GM21360 (cell line): ENCODE results near the gene SPATS2.

Experiments
- ATAC-seq: cut with Tn5 transposase; IDR thresholded peaks from one replicate; pipeline ENCODE4 v1.9.1; 2021; ENCODE audit warnings: mild to moderate bottlenecking, moderate library complexity; ENCODE audit not compliant: unreplicated experiment

The SPATS2 gene

GRCh38 chr12:49335955-49336644 lies 31.2 kb upstream of the SPATS2 start:
- no peak for ATAC-seq

GRCh38 chr12:49336645-49337584 lies 30.3 kb upstream of the SPATS2 start, which contains the start of gene C1QL4:
TSS of gene C1QL4 (minus strand) at chr12:49337188. CDS start at chr12:49336477, 711 bp downstream.
- peak; percentile 53 for ATAC-seq

- ATAC-seq, result no peak
Measured at GRCh38 chr12:49338830-49339463, 28.3 kb upstream of the SPATS2 start.

GRCh38 chr12:49339464-49339861 lies 27.8 kb upstream of the SPATS2 start:
- ATAC-seq, result no peak

- no peak for ATAC-seq
Measured at GRCh38 chr12:49340095-49340870, 27.0 kb upstream of the SPATS2 start.

GRCh38 chr12:49340971-49341776 lies 26.1 kb upstream of the SPATS2 start:
- no peak for ATAC-seq

- no peak for ATAC-seq
Measured at GRCh38 chr12:49341777-49342065, 25.5 kb upstream of the SPATS2 start.

GRCh38 chr12:49342066-49342913 lies 25.0 kb upstream of the SPATS2 start:
- ATAC-seq, result peak; percentile 69

- no peak for ATAC-seq
Measured at GRCh38 chr12:49342914-49343731, 24.1 kb upstream of the SPATS2 start.

- ATAC-seq, result no peak
Measured at GRCh38 chr12:49344486-49345050, 22.7 kb upstream of the SPATS2 start.

- ATAC-seq, result no peak
Measured at GRCh38 chr12:49345051-49345824, 22.0 kb upstream of the SPATS2 start.

GRCh38 chr12:49345825-49346658 lies 21.2 kb upstream of the SPATS2 start:
- ATAC-seq, result no peak

GRCh38 chr12:49346659-49347310 lies 20.5 kb upstream of the SPATS2 start, which contains the start of gene DNAJC22:
TSS of gene DNAJC22 (plus strand) at chr12:49346888. CDS start at chr12:49348873, 1,985 bp downstream.
- ATAC-seq, result no peak

- ATAC-seq, result peak; percentile 50
Measured at GRCh38 chr12:49347311-49348193, 19.7 kb upstream of the SPATS2 start.

GRCh38 chr12:49348781-49349180 lies 18.5 kb upstream of the SPATS2 start:
- no peak for ATAC-seq
